Heart right ventricle (tissue), 16 donors: Measurements from ENCODE around the gene SLC27A1. TPM values are rescaled to one million over a fixed set of nuclear protein-coding genes. Genes with fewer than 3 reads are reported as not detected.

Experiments
- ATAC-seq, 8 donors: fragments of 200-7000 bp; cut with Tn5 transposase; one replicate each; pipeline ENCODE4 v1.9.1; 2020; ENCODE audit warnings: mild to moderate bottlenecking in 8 of 8, moderate library complexity in 8 of 8, moderate number of reproducible peaks in 1 of 8
- DNase-seq, 2 donors: peaks; one replicate each; pipeline ENCODE4 v3.0.0-alpha.2; 2020
- H3K27ac ChIP-seq, 10 donors: fragments of 200-600 bp; sonication (generic) in 2 of 10; one replicate each; pipeline versions ENCODE4 v1.5.0 to v1.8.0; 2020 to 2022; ENCODE audit warnings: mild to moderate bottlenecking in 3 of 10
- H3K27me3 ChIP-seq, 7 donors: fragments of 200-600 bp; one replicate each; pipeline ENCODE4 v1.8.0; 2021 to 2022; ENCODE audit warnings: mild to moderate bottlenecking in 2 of 7
- H3K36me3 ChIP-seq, 9 donors: fragments of 200-600 bp; sonication (generic) in 1 of 9; one replicate each; pipeline versions ENCODE4 v1.5.0 to v1.8.0; 2020 to 2022; ENCODE audit warnings: mild to moderate bottlenecking in 2 of 9
- H3K4me1 ChIP-seq, 9 donors: fragments of 200-600 bp; sonication (generic) in 1 of 9; one replicate each; pipeline versions ENCODE4 v1.5.0 to v1.8.0; 2020 to 2022; ENCODE audit warnings: mild to moderate bottlenecking in 4 of 9
- H3K4me3 ChIP-seq, 10 donors: fragments of 200-600 bp; sonication (generic) in 2 of 10; one replicate each; pipeline versions ENCODE4 v1.5.0 to v1.8.0; 2020 to 2022; ENCODE audit warnings: mild to moderate bottlenecking in 7 of 10, moderate library complexity in 2 of 10
- H3K9me3 ChIP-seq, 11 donors: fragments of 200-600 bp in 10 of 11; sonication (generic) in 2 of 11; one replicate each; pipeline versions ENCODE4 v1.5.0 to v1.8.0; 2013 to 2022; ENCODE audit warnings: mild to moderate bottlenecking in 2 of 11, control low read depth in 1 of 11, moderate library complexity in 1 of 11
- WGBS, 2 donors: extraction: QIAGEN DNeasy Blood & Tissue Kit; methylation state at CpG; one replicate each; pipeline ENCODE4 v1.1.7; 2013; ENCODE audit warnings: inconsistent platforms in 1 of 2; 5-methylcytosine and 5-hydroxymethylcytosine counted together
- intact Hi-C, 10 donors: fragments of 100-400 bp; cut with DNase I; formaldehyde crosslinking; loops; one replicate each; pipeline versions ENCODE4 v1.11.1 to v1.14.2; 2022
- polyA plus RNA-seq, 2 donors: library from polyadenylated mRNA; stranded (reverse); fragments of 200-250 nt; gene quantifications; one replicate each; pipeline ENCODE4 v1.2.3, GENCODE V29; 2013
- total RNA-seq, 10 donors: library from RNA; stranded (reverse); fragmentation: NEBNext Ultra II Directional in 3 of 10; extraction: Animal tissue kit (Norgen Biotek cat#: 25700) in 3 of 10; gene quantifications; one replicate each; pipeline versions ENCODE4 v1.2.1 to v1.2.4, GENCODE V29; 2021 to 2023
- TF ChIP-seq, protein P1 (sequence below), 9 donors: fragments of 200-600 bp; sonication (generic) in 2 of 9; IDR thresholded peaks; one replicate each; pipeline versions ENCODE4 v1.5.0 to v1.8.0; 2021 to 2022; ENCODE audit warnings: antibody characterized with exemption in 9 of 9, mild to moderate bottlenecking in 5 of 9, moderate library complexity in 1 of 9
- donor health status: Arrhythmogenic right ventricular cardiomyopathy.
- donor health status: ischemic (EF 13 %, LVEDD 7.1; RV severe dilation, severe dysfunction).
- donor health status: healthy with polysubstance abuse.
- donor health status: DM: no; HTN: yes; CAD: no.
- donor health status: DM: no; HTN: no; CAD: no.
- donor health status: ischemic (EF 25% LVEDD 6.9; RV normal size, moderate dysfunction).
- donor health status: ischemic (EF 25% LVEDD 5.7; RV mildly dilated, moderate dysfunction).
- donor health status: healthy.
- donor health status: DM: yes; HTN: yes; CAD: no.
- donor health status: Ischemic cardiomyopathy.
- donor health status: ischemic (EF 35%, LVEDD 5.7; RV mildly dilated, moderate dysfunction).
- donor health status: nonischemic (EF 11% LVEDD 7.7; RV severe dilation, severe dysfunction).
- donor health status: DM: yes; HTN: yes; CAD: no.
- donor health status: PGD.
- donor health status: ischemic (EF 29% LVEDD 5.4; RV normal size, mild dysfunction).
- donor health status: nonischemic (EF 23%, LVEDD 6.1; RV moderate dilation, normal function).

Gene SLC27A1
- total and polyA plus RNA-seq, 12 donors = 16.0 to 78.3 (median 47.2) TPM

DNA sequence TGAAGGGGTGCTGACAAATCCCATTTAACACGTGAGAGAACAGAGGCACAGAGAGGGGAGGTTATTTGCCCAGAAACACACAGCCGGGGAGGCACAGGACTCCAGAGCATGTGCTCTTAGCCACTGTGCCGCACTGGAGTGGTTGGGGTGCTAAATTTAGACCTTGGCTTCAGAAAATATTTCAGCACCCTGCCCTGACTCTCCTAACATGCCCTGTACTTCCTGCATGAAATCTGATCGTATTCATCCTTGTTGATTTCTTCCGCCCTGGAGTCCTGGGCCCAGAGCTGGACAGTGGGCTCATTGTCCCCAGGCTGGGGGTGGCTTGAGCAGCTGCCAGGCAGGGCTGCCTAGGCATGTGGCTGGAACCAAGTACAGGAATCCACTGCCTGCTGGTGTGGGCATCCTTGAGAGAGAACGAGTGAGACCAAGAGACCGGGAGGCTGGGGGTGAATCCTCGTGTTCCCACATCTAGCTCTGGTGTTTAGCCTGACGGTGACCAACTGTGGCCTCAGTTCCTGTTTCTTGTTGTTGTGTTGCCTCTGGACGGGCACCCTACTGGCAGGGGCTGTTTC is 5.3 kb downstream of the SLC27A1 start:
- intact Hi-C loops = no loop called here
- peak overlapping the region in 9 of 10 donors; percentile 41 to 79 (median 69) for H3K27ac ChIP-seq
- H3K9me3 ChIP-seq = no peaks in the 10 kb centered on the region
- H3K27me3 ChIP-seq = no peaks in the 10 kb centered on the region
- H3K36me3 ChIP-seq = peaks cover 0 to 12% (median 0%) of the 10 kb centered on the region in 9 donors
- DNase-seq (peak; percentile 50 to 61), ATAC-seq (peak; percentile 54 to 91 (median 78))
- H3K4me3 ChIP-seq = no peak overlapping the region
- TF ChIP-seq, protein P1, sequence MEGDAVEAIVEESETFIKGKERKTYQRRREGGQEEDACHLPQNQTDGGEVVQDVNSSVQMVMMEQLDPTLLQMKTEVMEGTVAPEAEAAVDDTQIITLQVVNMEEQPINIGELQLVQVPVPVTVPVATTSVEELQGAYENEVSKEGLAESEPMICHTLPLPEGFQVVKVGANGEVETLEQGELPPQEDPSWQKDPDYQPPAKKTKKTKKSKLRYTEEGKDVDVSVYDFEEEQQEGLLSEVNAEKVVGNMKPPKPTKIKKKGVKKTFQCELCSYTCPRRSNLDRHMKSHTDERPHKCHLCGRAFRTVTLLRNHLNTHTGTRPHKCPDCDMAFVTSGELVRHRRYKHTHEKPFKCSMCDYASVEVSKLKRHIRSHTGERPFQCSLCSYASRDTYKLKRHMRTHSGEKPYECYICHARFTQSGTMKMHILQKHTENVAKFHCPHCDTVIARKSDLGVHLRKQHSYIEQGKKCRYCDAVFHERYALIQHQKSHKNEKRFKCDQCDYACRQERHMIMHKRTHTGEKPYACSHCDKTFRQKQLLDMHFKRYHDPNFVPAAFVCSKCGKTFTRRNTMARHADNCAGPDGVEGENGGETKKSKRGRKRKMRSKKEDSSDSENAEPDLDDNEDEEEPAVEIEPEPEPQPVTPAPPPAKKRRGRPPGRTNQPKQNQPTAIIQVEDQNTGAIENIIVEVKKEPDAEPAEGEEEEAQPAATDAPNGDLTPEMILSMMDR (IDR thresholded peaks at IDR 0.05) = no peak
- H3K4me1 ChIP-seq = peaks cover 10 to 57% (median 27%) of the 10 kb centered on the region in 9 donors
- 28 to 34% methylated on average over 10 of the region's 10 CpGs for WGBS, 2 donors

DNA sequence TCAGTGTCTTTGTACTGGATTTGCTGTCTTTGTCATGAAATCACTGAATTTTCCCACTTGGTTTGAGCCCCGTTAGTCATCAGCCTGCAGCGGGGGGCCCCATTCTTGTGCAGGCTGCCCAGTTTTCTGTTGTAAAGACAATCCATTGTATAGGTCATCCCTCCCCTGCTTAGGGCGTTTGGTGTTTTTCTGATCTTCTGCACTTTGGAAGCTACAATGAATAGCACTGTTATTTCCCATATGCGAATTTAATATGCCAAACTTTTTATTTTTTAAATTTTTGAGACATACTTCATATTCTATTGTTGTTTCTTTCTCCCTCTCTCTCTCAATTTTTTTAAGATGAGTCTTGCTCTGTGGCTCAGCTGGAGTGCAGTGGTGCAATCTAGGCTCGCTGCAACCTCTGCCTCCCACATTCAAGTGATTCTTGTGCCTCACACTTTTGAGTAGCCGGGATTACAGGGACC is 9.0 kb downstream of the SLC27A1 start:
- Histone ChIP-seq H3K9me3 (no peaks in the 10 kb centered on the region), H3K4me3 (no peak overlapping the region), H3K4me1 (peaks cover 3 to 50% (median 23%) of the 10 kb centered on the region in 9 donors), H3K36me3 (peaks cover 0 to 13% (median 0%) of the 10 kb centered on the region in 9 donors), H3K27me3 (no peaks in the 10 kb centered on the region), H3K27ac (peak overlapping the region in 2 of 10 donors; percentile 20 to 47)
- TF ChIP-seq, protein P1 (IDR thresholded peaks at IDR 0.05) = no peak
- no peak for ATAC-seq
- no peak for DNase-seq
- 72 to 78% methylated on average over 6 of the region's 6 CpGs for WGBS, 2 donors
- intact Hi-C loops = no loop called here

DNA sequence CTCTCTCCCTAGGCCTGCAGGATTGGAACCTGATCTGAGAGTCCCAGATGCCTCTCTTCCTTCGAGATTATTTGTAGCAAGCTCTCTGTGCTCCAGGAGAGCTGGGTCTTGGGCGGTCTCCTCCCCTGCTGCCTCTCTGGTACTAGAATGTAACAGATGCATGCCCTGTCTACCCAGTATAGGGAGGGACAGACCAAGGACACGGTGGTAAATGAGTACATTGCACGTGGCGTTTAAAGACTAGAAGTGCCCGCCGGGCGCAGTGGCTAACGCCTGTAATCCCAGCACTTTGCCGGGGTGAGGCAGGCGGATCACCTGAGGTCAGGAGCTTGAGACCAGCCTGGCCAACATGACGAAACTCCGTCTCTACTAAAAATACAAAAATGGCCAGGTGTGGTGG is 11.7 kb downstream of the SLC27A1 start:
- peaks cover 0 to 30% (median 8%) of the 10 kb centered on the region in 9 donors for H3K4me1 ChIP-seq
- peaks cover 0 to 28% (median 0%) of the 10 kb centered on the region in 9 donors for H3K36me3 ChIP-seq
- H3K4me3 ChIP-seq = no peak overlapping the region
- intact Hi-C loops = no loop called here
- H3K27ac ChIP-seq = peak overlapping the region in 1 of 10 donors; percentile 8
- TF ChIP-seq, protein P1 (IDR thresholded peaks at IDR 0.05) = no peak
- H3K9me3 ChIP-seq = no peaks in the 10 kb centered on the region
- WGBS, 2 donors = 88 to 93% methylated on average over 13 of the region's 13 CpGs
- no peaks in the 10 kb centered on the region for H3K27me3 ChIP-seq
- DNase-seq (no peak), ATAC-seq (no peak)

DNA sequence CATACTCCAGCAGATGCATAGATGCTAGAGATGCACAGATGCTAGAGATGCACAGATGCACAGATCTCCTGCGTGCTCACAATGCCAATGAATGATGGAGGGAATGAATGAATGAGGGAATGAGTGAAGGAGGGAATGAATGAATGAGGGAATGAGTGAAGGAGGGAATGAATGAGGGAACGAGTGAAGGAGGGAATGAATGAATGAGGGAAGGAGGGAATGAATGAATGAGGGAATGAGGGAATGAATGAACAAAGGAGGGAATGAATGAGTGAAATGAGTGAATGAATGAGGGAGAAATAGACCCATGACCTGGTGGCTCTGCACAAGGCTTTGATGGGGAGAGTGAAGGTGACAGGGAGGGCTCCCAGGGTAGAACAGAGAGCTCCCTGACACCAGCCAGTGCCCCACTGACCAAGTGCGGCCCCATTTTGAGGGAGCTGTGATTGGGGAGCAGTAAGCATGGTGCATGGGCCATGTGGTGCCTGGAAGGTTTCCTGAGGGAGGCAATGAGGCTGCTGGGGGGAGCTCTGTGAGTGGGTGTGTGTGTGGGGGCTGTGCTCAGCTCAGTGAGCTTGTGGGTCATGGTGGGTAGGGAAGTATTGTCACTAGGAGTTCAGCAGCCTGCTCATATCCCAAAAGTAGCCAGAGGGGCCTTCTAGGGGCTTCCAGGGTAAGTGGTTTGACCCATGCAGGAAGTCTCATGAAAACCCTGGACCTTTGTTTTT is 12.7 kb downstream of the SLC27A1 start:
- intact Hi-C loops = no loop called here
- Histone ChIP-seq H3K4me3 (no peak overlapping the region), H3K9me3 (no peaks in the 10 kb centered on the region), H3K27me3 (no peaks in the 10 kb centered on the region), H3K36me3 (peaks cover 0 to 37% (median 0%) of the 10 kb centered on the region in 9 donors), H3K4me1 (peaks cover 1 to 37% (median 12%) of the 10 kb centered on the region in 9 donors), H3K27ac (no peak overlapping the region)
- 88 to 91% methylated on average over 3 of the region's 3 CpGs for WGBS, 2 donors
- DNase-seq (no peak), ATAC-seq (no peak)
- TF ChIP-seq, protein P1 (IDR thresholded peaks at IDR 0.05) = no peak
